Stimulated activated CD8-positive, alpha-beta memory T cell treated with anti-CD3 and anti-CD28 coated beads, Interleukin-4, amount 100 ng/mL, for 4 hours (primary cell): ENCODE measurements around the gene MTCL1.
"Not testable (repeated sequence)": the region's sequence is repeated elsewhere in the genome, so short reads cannot be mapped to it uniquely, and the experiment has no call there.

ENCODE experiments used
- DNase-seq, 2 donors: peaks; one replicate each; pipeline ENCODE4 v3.0.0-alpha.2; 2020; ENCODE audit warnings: low read depth in 2 of 2, low spot score in 1 of 2

The MTCL1 gene

GRCh38 chr18:8741532-8741931 lies 36.2 kb downstream of the MTCL1 start:
- DNase-seq = no peak

- DNase-seq = no peak
Observed at GRCh38 chr18:8742387-8743361, 37.3 kb downstream of the MTCL1 start.

- no peak for DNase-seq
Observed at GRCh38 chr18:8744038-8744437, 38.7 kb downstream of the MTCL1 start.

- no peak for DNase-seq
Observed at GRCh38 chr18:8744656-8745055, 39.3 kb downstream of the MTCL1 start.

GRCh38 chr18:8745355-8746014 lies 40.1 kb downstream of the MTCL1 start:
- DNase-seq = no peak

- DNase-seq = no peak
Observed at GRCh38 chr18:8747440-8747937, 42.1 kb downstream of the MTCL1 start.

- no peak for DNase-seq
Observed at GRCh38 chr18:8749492-8749891, 44.1 kb downstream of the MTCL1 start.

- no peak for DNase-seq
Observed at GRCh38 chr18:8750954-8751415, 45.6 kb downstream of the MTCL1 start.

- DNase-seq = no peak
Observed at GRCh38 chr18:8751692-8752091, 46.3 kb downstream of the MTCL1 start.

- no peak for DNase-seq
Observed at GRCh38 chr18:8752329-8752728, 47.0 kb downstream of the MTCL1 start.

- DNase-seq = no peak
Observed at GRCh38 chr18:8754995-8755960, 49.9 kb downstream of the MTCL1 start.

GRCh38 chr18:8756571-8756970 lies 51.2 kb downstream of the MTCL1 start:
- no peak for DNase-seq

GRCh38 chr18:8757396-8757997 lies 52.1 kb downstream of the MTCL1 start:
- no peak for DNase-seq

GRCh38 chr18:8758466-8758865 lies 53.1 kb downstream of the MTCL1 start:
- DNase-seq = no peak

- DNase-seq = no peak
Observed at GRCh38 chr18:8760984-8761383, 55.6 kb downstream of the MTCL1 start.

- not testable (repeated sequence) for DNase-seq
Observed at GRCh38 chr18:8761535-8761934, 56.2 kb downstream of the MTCL1 start.

GRCh38 chr18:8762968-8763367 lies 57.6 kb downstream of the MTCL1 start:
- no peak for DNase-seq

GRCh38 chr18:8763611-8764010 lies 58.3 kb downstream of the MTCL1 start:
- no peak for DNase-seq

GRCh38 chr18:8765783-8766463 lies 60.6 kb downstream of the MTCL1 start:
- no peak for DNase-seq
